Measurements from ENCODE around the gene ART1.

Gene ART1

DNA sequence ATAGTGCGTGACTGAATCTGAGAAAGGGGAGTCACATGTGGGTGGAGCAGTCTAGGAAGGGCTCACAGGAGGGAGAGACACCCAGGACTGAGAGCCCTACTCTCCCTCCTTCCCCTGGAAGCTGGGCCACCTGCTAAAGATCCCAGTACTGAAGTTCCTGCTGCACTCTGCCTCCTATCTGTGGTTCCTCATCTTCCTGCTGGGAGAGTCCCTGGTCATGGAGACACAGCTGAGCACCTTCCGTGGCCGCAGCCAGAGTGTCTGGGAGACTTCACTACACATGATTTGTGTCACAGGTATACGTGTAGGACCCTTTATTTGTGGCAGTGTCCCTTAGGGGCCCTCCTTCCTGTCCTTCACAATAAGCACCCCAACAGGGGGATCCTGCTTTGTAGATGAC is 22.4 kb upstream of the ART1 start:
- TF ChIP-seq, protein P1, sequence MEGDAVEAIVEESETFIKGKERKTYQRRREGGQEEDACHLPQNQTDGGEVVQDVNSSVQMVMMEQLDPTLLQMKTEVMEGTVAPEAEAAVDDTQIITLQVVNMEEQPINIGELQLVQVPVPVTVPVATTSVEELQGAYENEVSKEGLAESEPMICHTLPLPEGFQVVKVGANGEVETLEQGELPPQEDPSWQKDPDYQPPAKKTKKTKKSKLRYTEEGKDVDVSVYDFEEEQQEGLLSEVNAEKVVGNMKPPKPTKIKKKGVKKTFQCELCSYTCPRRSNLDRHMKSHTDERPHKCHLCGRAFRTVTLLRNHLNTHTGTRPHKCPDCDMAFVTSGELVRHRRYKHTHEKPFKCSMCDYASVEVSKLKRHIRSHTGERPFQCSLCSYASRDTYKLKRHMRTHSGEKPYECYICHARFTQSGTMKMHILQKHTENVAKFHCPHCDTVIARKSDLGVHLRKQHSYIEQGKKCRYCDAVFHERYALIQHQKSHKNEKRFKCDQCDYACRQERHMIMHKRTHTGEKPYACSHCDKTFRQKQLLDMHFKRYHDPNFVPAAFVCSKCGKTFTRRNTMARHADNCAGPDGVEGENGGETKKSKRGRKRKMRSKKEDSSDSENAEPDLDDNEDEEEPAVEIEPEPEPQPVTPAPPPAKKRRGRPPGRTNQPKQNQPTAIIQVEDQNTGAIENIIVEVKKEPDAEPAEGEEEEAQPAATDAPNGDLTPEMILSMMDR (IDR thresholded peaks at IDR 0.05): no peak
- Histone ChIP-seq H3K27ac (no peak overlapping the region), H3K4me3 (no peak overlapping the region)
- no peak for DNase-seq (ENCODE audit: low spot score)

DNA sequence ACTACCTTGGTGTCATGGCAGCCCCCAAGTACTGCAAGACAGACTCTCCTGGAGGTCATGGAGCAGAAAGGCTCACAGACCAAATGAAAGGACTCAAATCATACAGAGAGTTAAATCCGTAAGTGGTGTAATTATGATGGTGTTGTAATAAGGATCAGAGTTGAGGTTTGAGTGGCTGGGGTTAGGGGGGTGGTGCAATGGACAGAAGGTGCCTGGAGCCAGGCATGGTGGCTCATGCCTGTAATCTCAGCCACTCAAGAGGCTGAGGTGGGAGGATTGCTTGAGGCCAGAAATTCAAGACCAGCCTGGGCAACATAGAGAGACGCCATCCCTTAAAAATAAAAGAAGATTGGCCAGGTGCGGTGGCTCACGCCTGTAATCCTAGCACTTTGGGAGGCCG is 21.8 kb upstream of the ART1 start:
- TF ChIP-seq, protein P1 (IDR thresholded peaks at IDR 0.05): no peak
- Histone ChIP-seq H3K27ac (no peak overlapping the region), H3K4me3 (no peak overlapping the region)
- DNase-seq (ENCODE audit: low spot score): no peak

DNA sequence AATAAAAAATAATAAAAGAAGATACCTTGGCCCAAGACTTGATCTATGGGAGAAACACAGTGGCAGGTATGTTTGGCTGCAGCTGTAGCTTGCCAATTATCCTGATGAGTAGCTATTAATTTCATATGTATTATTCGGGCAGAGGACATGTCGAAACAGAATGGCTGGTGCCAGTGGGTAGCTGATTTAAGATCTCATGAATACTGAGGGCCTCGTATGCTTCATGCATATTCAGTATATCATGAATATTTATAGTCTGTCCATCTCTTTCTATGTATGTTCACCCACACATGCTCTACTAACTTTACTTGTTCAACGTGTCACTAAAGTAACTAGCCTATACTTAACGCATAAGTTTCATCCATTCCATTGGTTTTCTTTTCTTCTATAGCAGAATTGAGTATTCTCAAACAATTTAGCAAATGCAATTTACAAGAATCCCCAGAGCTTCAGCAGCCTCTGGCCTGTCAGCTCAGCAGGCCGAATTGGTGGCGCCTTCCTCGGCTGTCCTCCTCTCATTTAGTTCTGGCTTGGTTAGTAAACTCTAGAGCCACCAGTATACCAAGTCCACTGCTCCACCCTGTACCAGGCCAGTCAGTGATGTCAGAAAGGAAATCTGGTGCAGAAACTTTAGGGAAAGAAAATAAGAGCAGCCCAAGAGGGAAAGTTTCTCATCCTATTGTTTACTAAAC is 21.0 kb upstream of the ART1 start:
- Histone ChIP-seq H3K27ac (no peak overlapping the region), H3K4me3 (no peak overlapping the region)
- TF ChIP-seq, protein P1 (IDR thresholded peaks at IDR 0.05): no peak
- no peak for DNase-seq (ENCODE audit: low spot score)

DNA sequence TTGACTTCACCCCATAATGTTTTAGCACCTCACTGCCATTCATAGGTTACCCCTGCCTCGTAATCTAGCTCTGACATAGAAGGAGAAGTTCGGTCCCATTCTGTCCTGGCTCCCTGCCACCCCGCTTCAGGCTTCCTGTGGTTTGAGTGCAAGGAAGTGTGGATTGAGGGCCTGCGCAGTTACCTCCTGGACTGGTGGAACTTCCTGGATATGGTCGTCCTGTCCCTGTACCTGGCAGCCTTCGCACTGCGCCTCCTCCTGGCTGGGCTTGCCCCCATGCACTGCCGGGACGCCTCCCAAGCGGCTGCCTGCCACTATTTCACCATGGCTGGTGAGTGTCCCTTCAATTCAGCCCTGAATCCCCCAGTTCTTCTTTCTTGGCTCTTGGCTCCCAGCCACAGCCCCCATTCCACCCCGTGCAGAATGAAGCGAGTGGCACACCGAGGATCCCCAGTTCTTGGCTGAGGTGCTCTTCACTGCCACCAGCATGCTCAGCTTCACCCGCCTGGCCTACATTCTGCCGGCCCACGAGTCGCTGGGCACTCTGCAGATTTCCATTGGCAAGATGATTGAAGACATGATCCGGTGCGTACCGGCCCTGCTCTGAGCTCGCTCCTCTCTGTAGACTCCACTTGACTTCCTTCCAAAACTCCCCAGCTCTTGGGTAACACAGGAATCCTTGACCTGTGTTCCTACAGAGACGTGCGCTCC is 18.5 kb upstream of the ART1 start:
- Histone ChIP-seq H3K27ac (no peak overlapping the region), H3K4me3 (no peak overlapping the region)
- TF ChIP-seq, protein P1 (IDR thresholded peaks at IDR 0.05): no peak
- no peak for DNase-seq (ENCODE audit: low spot score)

DNA sequence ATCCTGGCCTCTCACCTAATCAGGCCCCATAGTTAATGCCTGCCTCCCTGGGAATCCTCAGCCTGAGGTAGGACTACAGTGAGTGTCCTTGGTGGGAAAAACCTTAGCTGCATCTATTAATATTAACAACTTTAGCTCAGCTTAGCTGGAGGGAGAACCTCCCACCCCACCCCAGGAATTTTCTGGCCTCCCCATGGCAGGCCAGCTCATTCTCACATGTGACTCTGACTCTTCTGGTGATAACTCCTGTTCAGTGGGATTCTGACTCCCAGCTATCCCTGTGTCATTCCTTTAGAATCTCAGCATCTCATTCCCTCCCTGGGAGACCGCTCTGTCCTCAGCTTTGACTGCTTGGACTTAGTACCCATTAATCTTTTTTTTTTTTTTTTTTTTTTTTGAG is 17.6 kb upstream of the ART1 start:
- no peak overlapping the region for H3K27ac ChIP-seq
- TF ChIP-seq, protein P1 (IDR thresholded peaks at IDR 0.05): no peak
- H3K4me3 ChIP-seq: no peak overlapping the region
- DNase-seq (ENCODE audit: low spot score): no peak

DNA sequence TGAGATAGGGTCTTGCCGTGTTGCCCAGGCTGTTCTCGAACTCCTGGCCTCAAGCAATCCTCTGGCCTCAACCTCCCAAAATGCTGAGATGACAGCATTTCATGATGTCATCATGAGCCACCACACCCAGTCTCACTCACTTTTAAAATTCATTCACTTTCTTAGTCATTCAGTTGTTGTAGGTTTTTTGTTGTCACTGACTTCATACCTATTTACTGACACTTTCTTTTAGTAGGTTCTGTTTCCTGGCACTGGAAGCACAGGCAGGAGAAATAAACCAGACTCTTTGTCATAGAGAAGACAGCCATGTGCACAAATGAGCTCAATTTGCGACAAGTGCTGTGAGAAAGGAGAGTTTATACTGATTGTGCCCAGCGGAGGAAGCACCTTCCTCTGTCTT is 13.6 kb upstream of the ART1 start:
- no peak for DNase-seq (ENCODE audit: low spot score)
- TF ChIP-seq, protein P1 (IDR thresholded peaks at IDR 0.05): no peak
- no peak overlapping the region for H3K27ac ChIP-seq
- no peak overlapping the region for H3K4me3 ChIP-seq
